ENCODE measurements around the gene NOS2. TPM values are rescaled to one million over a fixed set of nuclear protein-coding genes. Genes with fewer than 3 reads are reported as not detected.
"Not testable (repeated sequence)": the region's sequence is repeated elsewhere in the genome, so short reads cannot be mapped to it uniquely, and the experiment has no call there.

The NOS2 gene
- total RNA-seq, 1 experiment from 2014 or later = not detected

GRCh38 chr17:27824745-27825144 is 24.4 kb upstream of the NOS2 start:
- ChIA-PET POLR2A (ENCODE audit: unreplicated experiment) (no interaction called here), CTCF (no interaction called here)
- no peak overlapping the region for H3K4me3 ChIP-seq
- no peak overlapping the region for H3K4me2 ChIP-seq
- no peaks in the 10 kb centered on the region for H3K27me3 ChIP-seq (ENCODE audit: insufficient read depth, low read depth)
- H3K9me2 ChIP-seq (ENCODE audit: insufficient read depth) = no peaks in the 10 kb centered on the region
- intact Hi-C loops (cut with micrococcal nuclease; ENCODE audit: unreplicated experiment) = no loop called here
- no peak for DNase-seq
- no peaks in the 10 kb centered on the region for H3K4me1 ChIP-seq (replicated peaks; ENCODE audit: insufficient read depth)
- H3K36me3 ChIP-seq (ENCODE audit: low read depth) = no peaks in the 10 kb centered on the region
- no peak overlapping the region for H3K27ac ChIP-seq
- no peaks in the 10 kb centered on the region for H4K20me1 ChIP-seq (ENCODE audit: insufficient read depth)
- no TSS peak for BruUV-seq (replicated peaks)
- TF ChIP-seq EZH2 (IDR thresholded peaks at IDR 0.05; ENCODE audit: low read depth) (no peak), CTCF (conservative IDR thresholded peaks at IDR 0.05) (no peak)
- H2AFZ ChIP-seq = no peak overlapping the region
- no peaks in the 10 kb centered on the region for H3F3A ChIP-seq (ENCODE audit: insufficient read depth, low read depth)
- no peaks in the 10 kb centered on the region for H3K9me3 ChIP-seq (ENCODE audit: insufficient read depth, low read depth)
- H3K79me2 ChIP-seq (ENCODE audit: low read depth) = no peaks in the 10 kb centered on the region

DNA sequence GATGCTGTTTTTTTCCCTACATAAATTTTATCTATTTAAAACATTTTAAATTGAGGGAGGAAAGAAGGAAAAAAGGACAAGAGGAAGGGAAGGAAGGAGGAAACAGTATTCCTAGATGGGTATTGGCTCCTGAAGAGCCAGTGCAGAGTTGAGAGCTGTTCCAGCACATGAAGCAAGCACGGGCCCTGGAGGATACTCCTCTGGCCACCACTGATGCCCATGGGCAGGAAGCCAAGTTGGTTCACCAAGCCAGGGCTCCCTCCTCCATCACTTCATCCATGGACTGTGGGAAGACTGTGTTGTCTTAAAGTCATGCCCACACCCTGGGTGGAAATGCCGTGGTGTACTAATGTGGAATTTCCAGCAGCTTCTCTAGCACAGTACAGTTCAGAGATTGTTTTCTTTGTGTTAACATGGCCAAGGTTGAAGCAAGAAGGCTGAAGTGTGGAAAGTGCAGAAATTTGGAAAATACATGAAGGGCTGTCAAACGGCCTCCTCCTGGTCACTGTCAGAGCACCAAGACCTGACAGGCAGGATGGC is 23.9 kb upstream of the NOS2 start:
- BruUV-seq (replicated peaks) = no TSS peak
- TF ChIP-seq CTCF (conservative IDR thresholded peaks at IDR 0.05) (no peak), EZH2 (IDR thresholded peaks at IDR 0.05; ENCODE audit: low read depth) (no peak)
- Histone ChIP-seq H3K9me2 (ENCODE audit: insufficient read depth) (no peaks in the 10 kb centered on the region), H2AFZ (no peak overlapping the region), H3K79me2 (ENCODE audit: low read depth) (no peaks in the 10 kb centered on the region), H3K36me3 (ENCODE audit: low read depth) (no peaks in the 10 kb centered on the region), H3K27ac (no peak overlapping the region), H3K4me3 (no peak overlapping the region), H3K27me3 (ENCODE audit: insufficient read depth, low read depth) (no peaks in the 10 kb centered on the region), H3F3A (ENCODE audit: insufficient read depth, low read depth) (no peaks in the 10 kb centered on the region), H3K9me3 (ENCODE audit: insufficient read depth, low read depth) (no peaks in the 10 kb centered on the region), H4K20me1 (ENCODE audit: insufficient read depth) (no peaks in the 10 kb centered on the region), H3K4me2 (no peak overlapping the region), H3K4me1 (replicated peaks; ENCODE audit: insufficient read depth) (no peaks in the 10 kb centered on the region)
- ChIA-PET POLR2A (ENCODE audit: unreplicated experiment) (no interaction called here), CTCF (no interaction called here)
- DNase-seq = no peak
- intact Hi-C loops (cut with micrococcal nuclease; ENCODE audit: unreplicated experiment) = no loop called here

GRCh38 chr17:27822108-27822507 is 21.8 kb upstream of the NOS2 start:
- CTCF ChIA-PET; intact Hi-C loops (cut with micrococcal nuclease; ENCODE audit: unreplicated experiment); H4K20me1 ChIP-seq (ENCODE audit: insufficient read depth); H3K4me2 ChIP-seq; H2AFZ ChIP-seq; POLR2A ChIA-PET (ENCODE audit: unreplicated experiment); H3K9me3 ChIP-seq (ENCODE audit: insufficient read depth, low read depth); H3K79me2 ChIP-seq (ENCODE audit: low read depth); H3K36me3 ChIP-seq (ENCODE audit: low read depth); BruUV-seq (replicated peaks); H3K9me2 ChIP-seq (ENCODE audit: insufficient read depth); DNase-seq; H3K27ac ChIP-seq; H3K4me3 ChIP-seq; H3K27me3 ChIP-seq (ENCODE audit: insufficient read depth, low read depth); H3F3A ChIP-seq (ENCODE audit: insufficient read depth, low read depth): not testable (repeated sequence)
- H3K4me1 ChIP-seq (replicated peaks; ENCODE audit: insufficient read depth) = peaks cover 15% of the 10 kb centered on the region

- H2AFZ ChIP-seq = no peak overlapping the region
- H4K20me1 ChIP-seq (ENCODE audit: insufficient read depth) = no peaks in the 10 kb centered on the region
- H3K9me2 ChIP-seq (ENCODE audit: insufficient read depth) = no peaks in the 10 kb centered on the region
- no peaks in the 10 kb centered on the region for H3F3A ChIP-seq (ENCODE audit: insufficient read depth, low read depth)
- H3K4me1 ChIP-seq (replicated peaks; ENCODE audit: insufficient read depth) = peaks cover 17% of the 10 kb centered on the region
- no peaks in the 10 kb centered on the region for H3K27me3 ChIP-seq (ENCODE audit: insufficient read depth, low read depth)
- H3K9me3 ChIP-seq (ENCODE audit: insufficient read depth, low read depth) = no peaks in the 10 kb centered on the region
- TF ChIP-seq CTCF (conservative IDR thresholded peaks at IDR 0.05) (no peak), EZH2 (IDR thresholded peaks at IDR 0.05; ENCODE audit: low read depth) (no peak)
- H3K4me3 ChIP-seq = no peak overlapping the region
- no peak for DNase-seq
- H3K27ac ChIP-seq = no peak overlapping the region
- no TSS peak for BruUV-seq (replicated peaks)
- CTCF ChIA-PET = no interaction called here
- intact Hi-C loops (cut with micrococcal nuclease; ENCODE audit: unreplicated experiment) = no loop called here
- no peaks in the 10 kb centered on the region for H3K36me3 ChIP-seq (ENCODE audit: low read depth)
- H3K79me2 ChIP-seq (ENCODE audit: low read depth) = no peaks in the 10 kb centered on the region
- POLR2A ChIA-PET (ENCODE audit: unreplicated experiment) = no interaction called here
- H3K4me2 ChIP-seq = no peak overlapping the region
Measured at GRCh38 chr17:27821318-27821717, 21.0 kb upstream of the NOS2 start.

Measured in PC-9 (cell line).